ENCODE results near the gene ATG4A. TPM values are rescaled to one million over a fixed set of nuclear protein-coding genes. Genes with fewer than 3 reads are reported as not detected.

ATG4A gene, protein sequence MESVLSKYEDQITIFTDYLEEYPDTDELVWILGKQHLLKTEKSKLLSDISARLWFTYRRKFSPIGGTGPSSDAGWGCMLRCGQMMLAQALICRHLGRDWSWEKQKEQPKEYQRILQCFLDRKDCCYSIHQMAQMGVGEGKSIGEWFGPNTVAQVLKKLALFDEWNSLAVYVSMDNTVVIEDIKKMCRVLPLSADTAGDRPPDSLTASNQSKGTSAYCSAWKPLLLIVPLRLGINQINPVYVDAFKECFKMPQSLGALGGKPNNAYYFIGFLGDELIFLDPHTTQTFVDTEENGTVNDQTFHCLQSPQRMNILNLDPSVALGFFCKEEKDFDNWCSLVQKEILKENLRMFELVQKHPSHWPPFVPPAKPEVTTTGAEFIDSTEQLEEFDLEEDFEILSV
- polyA plus RNA-seq (2012; rRNA removed), result 4.1 and 5.0 TPM in 2 replicates
- 6.1 and 7.2 TPM in 2 replicates for polyA plus RNA-seq (2012; cell fraction: cytosol; rRNA removed)
- 2.6 and 6.6 TPM in 2 replicates for polyA plus RNA-seq (2012; cell fraction: nucleus; rRNA removed)

DNA sequence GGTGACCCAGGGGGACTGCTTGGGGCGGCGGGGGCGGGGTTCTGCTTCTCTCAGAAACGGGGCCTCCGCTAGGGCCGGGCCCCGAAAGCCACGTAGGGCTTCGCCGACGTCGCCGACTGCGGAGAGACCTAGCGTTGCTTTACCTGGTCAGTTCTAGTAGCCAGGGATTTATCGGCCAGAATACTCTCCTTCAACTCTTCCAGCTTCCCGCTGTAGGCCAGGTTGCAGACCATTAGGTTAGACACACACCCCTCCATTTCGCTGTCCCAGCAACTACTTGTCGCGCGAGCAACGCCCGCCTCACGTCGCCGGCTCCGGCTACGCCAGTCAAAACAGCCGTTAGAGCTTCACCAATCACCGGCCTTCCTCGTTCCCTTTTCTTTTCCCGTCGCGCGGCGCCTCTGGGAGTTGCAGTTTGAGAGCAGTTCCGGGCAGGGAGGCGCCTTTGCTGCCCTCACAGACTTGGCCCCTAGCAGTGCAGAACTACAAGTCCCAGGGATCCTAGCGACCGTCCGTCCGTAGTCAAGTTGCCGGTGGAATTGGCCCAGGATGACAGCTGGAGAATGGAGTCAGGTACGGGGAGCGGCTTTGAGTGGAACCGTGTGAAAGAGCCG is at the start of gene ATG4A, which contains the start of gene PSMD10:
Gene ATG4A, plus strand, starts transcription at position 515 of the 614 bp plus-strand sequence. Its CDS starts 49 bp downstream, at position 564.
Gene PSMD10, minus strand, starts transcription at position 279 of the 614 bp plus-strand sequence. Its CDS starts 22 bp downstream, at position 257.
- CTCF ChIA-PET, result interaction anchor here (1.0 kb wide), 1 partner anchor 79 kb away, joined by 3 read pairs; no protein-coding TSS in a partner anchor
- Histone ChIP-seq H3K27ac (ENCODE audit: low read depth in 2 of 2, low read length in 1 of 2) (peak within 1 kb of the TSS; percentile 79 to 84), H3K27me3 (ENCODE audit: insufficient read depth) (no peaks in the 10 kb centered on the region), H3K79me2 (ENCODE audit: insufficient read depth) (peaks cover 29% of the 10 kb centered on the region; the same call in 1 of the 2 replicates), H3K9ac (peak within 1 kb of the TSS; percentile 89), H3K9me3 (no peaks in the 10 kb centered on the region), H3K9me2 (no peaks in the 10 kb centered on the region), H3F3A (replicated peaks; ENCODE audit: insufficient read depth) (no peaks in the 10 kb centered on the region), H3K4me1 (ENCODE audit: control insufficient read depth in 1 of 2, insufficient read depth in 2 of 2, low read depth in 1 of 2, low read length in 1 of 2) (no peaks in the 10 kb centered on the region; a peak in 2 of 4 replicates), H2AFZ (ENCODE audit: low read depth) (peak within 1 kb of the TSS; percentile 60), H3K4me3 (ENCODE audit: low read depth in 2 of 2, low read length in 1 of 2) (peak within 1 kb of the TSS; percentile 66 to 74), H3K36me3 (replicated peaks in 1 of 2; ENCODE audit: control insufficient read depth in 1 of 2, insufficient read depth in 2 of 2, low read length in 1 of 2) (peaks cover 10 to 15% of the 10 kb centered on the region in 2 experiments), H3K4me2 (peak within 1 kb of the TSS; percentile 62), H4K20me1 (ENCODE audit: insufficient read depth) (no peaks in the 10 kb centered on the region)
- WGBS (ENCODE audit: low lambda C conversion rate), result 18% methylated on average over 27 of the region's 47 CpGs
- peak; percentile 73 for DNase-seq
- TF ChIP-seq MXI1 (IDR thresholded peaks at IDR 0.05; ENCODE audit: low read depth, low read length) (peak; percentile 87), YY1 (IDR thresholded peaks at IDR 0.05; ENCODE audit: low read depth) (no peak), NFIC (IDR thresholded peaks at IDR 0.05; ENCODE audit: borderline replicate concordance) (no peak), FOXM1 (IDR thresholded peaks at IDR 0.05; ENCODE audit: low read depth) (no peak), MEF2A (IDR thresholded peaks at IDR 0.05; ENCODE audit: borderline replicate concordance, low read depth) (no peak), SMC3 (IDR thresholded peaks at IDR 0.05; ENCODE audit: low read depth, low read length) (no peak), RAD21 (IDR thresholded peaks at IDR 0.05; ENCODE audit: low read length) (no peak), POLR2AphosphoS5 (IDR thresholded peaks at IDR 0.05; ENCODE audit: low read depth, low read length) (peak; percentile 41; the same call in 1 of the 2 replicates), PBX3 (IDR thresholded peaks at IDR 0.05) (peak; percentile 84), RFX5 (IDR thresholded peaks at IDR 0.05; ENCODE audit: low read length) (no peak), SIN3A (IDR thresholded peaks at IDR 0.05; ENCODE audit: borderline replicate concordance, low read depth, low read length) (peak; percentile 15; the same call in 1 of the 2 replicates), ELF1 (IDR thresholded peaks at IDR 0.05) (peak; percentile 87), GABPA (IDR thresholded peaks at IDR 0.05; ENCODE audit: low read depth) (peak; percentile 71), CHD2 (IDR thresholded peaks at IDR 0.05; ENCODE audit: low read length, partially characterized antibody) (peak; percentile 81), ZBTB33 (IDR thresholded peaks at IDR 0.05; ENCODE audit: borderline replicate concordance, low read depth) (peak; percentile 92)
- TF ChIP-seq, protein P1, sequence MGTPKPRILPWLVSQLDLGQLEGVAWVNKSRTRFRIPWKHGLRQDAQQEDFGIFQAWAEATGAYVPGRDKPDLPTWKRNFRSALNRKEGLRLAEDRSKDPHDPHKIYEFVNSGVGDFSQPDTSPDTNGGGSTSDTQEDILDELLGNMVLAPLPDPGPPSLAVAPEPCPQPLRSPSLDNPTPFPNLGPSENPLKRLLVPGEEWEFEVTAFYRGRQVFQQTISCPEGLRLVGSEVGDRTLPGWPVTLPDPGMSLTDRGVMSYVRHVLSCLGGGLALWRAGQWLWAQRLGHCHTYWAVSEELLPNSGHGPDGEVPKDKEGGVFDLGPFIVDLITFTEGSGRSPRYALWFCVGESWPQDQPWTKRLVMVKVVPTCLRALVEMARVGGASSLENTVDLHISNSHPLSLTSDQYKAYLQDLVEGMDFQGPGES (IDR thresholded peaks at IDR 0.05; ENCODE audit: low read depth, low read length), result no peak
- TF ChIP-seq, protein P2, sequence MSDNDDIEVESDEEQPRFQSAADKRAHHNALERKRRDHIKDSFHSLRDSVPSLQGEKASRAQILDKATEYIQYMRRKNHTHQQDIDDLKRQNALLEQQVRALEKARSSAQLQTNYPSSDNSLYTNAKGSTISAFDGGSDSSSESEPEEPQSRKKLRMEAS (IDR thresholded peaks at IDR 0.05; ENCODE audit: low read depth), result peak; percentile 16; the same call in 1 of the 2 replicates
- POLR2A ChIA-PET, result interaction anchor here (1.0 kb wide), 1 partner anchor 9 kb away, joined by 5 read pairs; no protein-coding TSS in a partner anchor
